Adrenal gland (tissue), 12 donors: Measurements from ENCODE around the gene JAZF1. TPM values are rescaled to one million over a fixed set of nuclear protein-coding genes. Genes with fewer than 3 reads are reported as not detected.
A peak's percentile ranks its signal among the peaks of the same experiment; 100 is the strongest.

ENCODE experiments used
- DNase-seq, 7 donors: peaks; one replicate each; pipeline ENCODE4 v3.0.0-alpha.2; 2019 to 2020
- H3K27ac ChIP-seq, 5 donors: fragments of 200-600 bp; sonication (generic) in 4 of 5; 1 replicate in 3 of 5; 2 replicates in 2 of 5; pipeline versions ENCODE4 v1.5.1 to v1.8.0; 2016 to 2020; ENCODE audit warnings: mild to moderate bottlenecking in 1 of 5
- H3K27me3 ChIP-seq: fragments of 200-600 bp; 2 replicates; pipeline ENCODE4 v1.8.0; 2021
- H3K36me3 ChIP-seq, 2 donors: fragments of 200-600 bp; replicated peaks in 1 of 2; 1 replicate in 1 of 2; 2 replicates in 1 of 2; pipeline versions ENCODE4 v1.5.1 to v1.8.0; 2018 to 2022
- H3K4me1 ChIP-seq, 2 donors: fragments of 200-600 bp; replicated peaks in 1 of 2; 1 replicate in 1 of 2; 2 replicates in 1 of 2; pipeline versions ENCODE4 v1.5.1 to v1.8.0; 2018 to 2021
- H3K4me3 ChIP-seq, 4 donors: fragments of 200-600 bp; sonication (generic) in 3 of 4; one replicate each; pipeline ENCODE4 v1.5.1; 2016 to 2018
- H3K9me3 ChIP-seq, 3 donors: fragments of 200-600 bp; sonication (generic) in 1 of 3; replicated peaks in 1 of 3; 1 replicate in 2 of 3; 2 replicates in 1 of 3; pipeline versions ENCODE4 v1.5.1 to v1.8.0; 2016 to 2021
- CTCF ChIP-seq, 6 experiments: fragments of 450-650 bp in 4 of 6; fragments of 200-600 bp in 2 of 6; sonication (generic) in 1 of 6; IDR thresholded peaks; 1 replicate in 5 of 6; 2 replicates in 1 of 6; pipeline versions ENCODE4 v1.5.1 to v1.8.0; 2016 to 2021; ENCODE audit warnings: antibody characterized with exemption in 6 of 6, mild to moderate bottlenecking in 2 of 6, moderate library complexity in 1 of 6
- POLR2A ChIP-seq, 2 donors: fragments of 450-650 bp; IDR thresholded peaks; one replicate each; pipeline ENCODE4 v1.6.1; 2017; ENCODE audit warnings: antibody characterized with exemption in 2 of 2, mild to moderate bottlenecking in 2 of 2, moderate library complexity in 1 of 2
- WGBS, 4 donors: extraction: QIAGEN DNeasy Blood & Tissue Kit in 2 of 4; methylation state at CpG; one replicate each; pipeline versions ENCODE4 v1.1.5 to v1.1.7; 2013 to 2017; 5-methylcytosine and 5-hydroxymethylcytosine counted together
- intact Hi-C, 2 donors: fragments of 100-400 bp; cut with DNase I; formaldehyde crosslinking; loops; one replicate each; pipeline versions ENCODE4 v1.14.1 to v1.15.0; 2022 to 2023
- polyA plus RNA-seq, 3 donors: library from polyadenylated mRNA; stranded (reverse); fragments of 200-250 nt in 2 of 3; fragments of 350-450 nt in 1 of 3; fragmentation: Illumina TruSeq in 1 of 3; extraction: RNeasy Lipid Tissue Mini Kit (QIAGEN cat#74804) in 1 of 3; gene quantifications; one replicate each; pipeline ENCODE4 v1.2.3, GENCODE V29; 2013 to 2014
- total RNA-seq, 9 donors: library from RNA; depleted of rRNA in 4 of 9; stranded (reverse); fragments of >200 nt in 4 of 9; fragments of 120-200 nt in 1 of 9; fragmentation: NEBNext Ultra II Directional in 1 of 9; extraction: Animal tissue kit (Norgen Biotek cat#: 25700) in 1 of 9; gene quantifications; one replicate each; pipeline versions ENCODE4 v1.1.0 to v1.2.4, GENCODE V29; 2013 to 2023
- donor health status: healthy with polysubstance abuse.
- donor health status: Bipolar disorder and iron deficiency.
- donor health status: DM: yes; HTN: yes; CAD: no.
- donor health status: DM: no; HTN: no; CAD: no.
- donor health status: DM: no; HTN: no; CAD: no.
- donor health status: DM: yes; HTN: yes; CAD: no.

The JAZF1 gene
- total and polyA plus RNA-seq, 12 donors: 18.5 to 192 (median 96.3) TPM

GRCh38 chr7:28157076-28157745 lies 23.4 kb downstream of the JAZF1 start:
- intact Hi-C loops: no loop called here
- DNase-seq: no peak
- Histone ChIP-seq H3K4me1 (peaks cover 22 to 36% of the 10 kb centered on the region in 2 donors), H3K27ac (no peak overlapping the region), H3K27me3 (no peaks in the 10 kb centered on the region), H3K9me3 (no peaks in the 10 kb centered on the region), H3K36me3 (no peaks in the 10 kb centered on the region), H3K4me3 (no peak overlapping the region)
- no peak for TF ChIP-seq CTCF (IDR thresholded peaks at IDR 0.05)
- no peak for TF ChIP-seq POLR2A (IDR thresholded peaks at IDR 0.05)
- 71 to 84% (median 79%) methylated on average over 6 of the region's 6 CpGs for WGBS, 4 donors

- no peaks in the 10 kb centered on the region for H3K9me3 ChIP-seq
- H3K36me3 ChIP-seq: no peaks in the 10 kb centered on the region
- H3K4me1 ChIP-seq: peaks cover 22 to 36% of the 10 kb centered on the region in 2 donors
- intact Hi-C loops: no loop called here
- H3K4me3 ChIP-seq: no peak overlapping the region
- 74 to 98% (median 98%) methylated on average over 4 of the region's 4 CpGs for WGBS, 4 donors
- TF ChIP-seq CTCF (IDR thresholded peaks at IDR 0.05) (no peak), POLR2A (IDR thresholded peaks at IDR 0.05) (no peak)
- H3K27ac ChIP-seq: no peak overlapping the region
- no peaks in the 10 kb centered on the region for H3K27me3 ChIP-seq
- no peak for DNase-seq
Observed at GRCh38 chr7:28156401-28156800, 24.2 kb downstream of the JAZF1 start.

DNA sequence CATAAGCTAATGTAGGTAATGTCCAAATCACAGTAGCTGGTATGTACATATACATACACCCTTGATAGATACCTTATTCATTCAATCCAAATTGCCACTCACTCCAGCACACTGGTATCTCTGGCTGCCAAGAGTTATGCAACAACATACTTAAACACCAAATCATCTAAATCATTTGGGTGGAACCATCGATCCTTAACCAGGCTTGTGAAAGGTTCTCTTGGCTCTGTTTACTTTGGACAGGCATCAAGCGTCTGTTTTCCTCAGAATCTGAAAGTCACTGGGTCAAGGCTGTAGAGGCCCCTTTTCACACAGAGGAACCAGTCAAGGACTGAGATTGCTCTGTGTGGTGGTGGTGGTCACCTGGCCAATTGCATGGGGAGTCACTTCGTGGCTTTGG lies 24.6 kb downstream of the JAZF1 start:
- peak in 3 of 7 donors; percentile 23 to 29 (median 23) for DNase-seq
- intact Hi-C loops: no loop called here
- peak overlapping the region in 2 of 5 donors; percentile 1 to 45 for H3K27ac ChIP-seq
- H3K27me3 ChIP-seq: no peaks in the 10 kb centered on the region
- WGBS, 4 donors: 24 to 34% (median 33%) methylated on average over 3 of the region's 3 CpGs
- H3K9me3 ChIP-seq: no peaks in the 10 kb centered on the region
- TF ChIP-seq CTCF (IDR thresholded peaks at IDR 0.05) (no peak), POLR2A (IDR thresholded peaks at IDR 0.05) (no peak)
- H3K4me1 ChIP-seq: peaks cover 22 to 36% of the 10 kb centered on the region in 2 donors
- no peak overlapping the region for H3K4me3 ChIP-seq
- no peaks in the 10 kb centered on the region for H3K36me3 ChIP-seq

DNA sequence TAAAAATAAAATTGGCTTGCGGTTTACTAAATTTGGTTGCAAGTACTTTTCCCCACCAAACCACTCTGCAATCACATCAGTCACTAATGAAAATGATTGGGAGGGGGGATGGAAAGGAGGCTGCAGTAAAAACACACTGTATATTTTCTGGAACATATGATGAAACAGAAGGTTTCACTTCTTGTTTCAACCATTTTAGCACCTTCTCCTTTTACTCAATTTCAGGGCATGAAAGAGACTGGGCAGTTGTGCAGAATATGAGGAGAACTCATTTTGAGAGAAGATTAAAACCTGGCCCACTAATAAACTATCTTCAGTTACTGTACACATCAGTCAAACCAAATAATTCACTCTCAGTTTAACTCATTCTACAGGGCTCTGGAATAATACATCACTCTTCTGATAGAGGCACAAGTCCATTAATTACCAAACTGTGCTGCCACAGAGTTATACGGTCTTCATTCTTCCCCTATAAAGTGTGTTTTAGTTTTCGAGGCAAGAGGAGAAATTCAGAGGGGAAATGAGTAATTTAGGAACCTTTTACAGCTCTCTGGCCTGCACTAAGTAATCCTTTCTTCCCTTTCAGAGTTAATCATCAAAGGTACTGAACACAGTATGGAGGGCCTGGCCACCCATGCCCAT lies 25.5 kb downstream of the JAZF1 start:
- TF ChIP-seq CTCF (IDR thresholded peaks at IDR 0.05): no peak
- no peak for TF ChIP-seq POLR2A (IDR thresholded peaks at IDR 0.05)
- Histone ChIP-seq H3K27me3 (no peaks in the 10 kb centered on the region), H3K4me1 (peaks cover 22 to 36% of the 10 kb centered on the region in 2 donors), H3K9me3 (no peaks in the 10 kb centered on the region), H3K27ac (peak overlapping the region in 2 of 5 donors; percentile 1 to 45), H3K4me3 (no peak overlapping the region), H3K36me3 (no peaks in the 10 kb centered on the region)
- no peak for DNase-seq
- intact Hi-C loops: no loop called here
- WGBS, 4 donors: 60 to 79% (median 65%) methylated on average over 3 of the region's 3 CpGs
